Testis (tissue), 3 donors: ENCODE measurements around the gene HIP1. TPM values are rescaled to one million over a fixed set of nuclear protein-coding genes. Genes with fewer than 3 reads are reported as not detected.

Experiments
- DNase-seq: peaks from one replicate; pipeline ENCODE4 v3.0.0-alpha.2; 2019
- H3K27ac ChIP-seq, 2 donors: fragments of 200-600 bp; sonication (generic); one replicate each; pipeline ENCODE4 v1.5.1; 2019
- H3K27me3 ChIP-seq: fragments of 200-600 bp; sonication (generic); one replicate; pipeline ENCODE4 v1.5.1; 2019
- H3K36me3 ChIP-seq: fragments of 200-600 bp; sonication (generic); one replicate; pipeline ENCODE4 v1.5.1; 2017; ENCODE audit warnings: low read depth; ENCODE audit errors: missing control alignments
- H3K4me1 ChIP-seq: fragments of 200-600 bp; sonication (generic); one replicate; pipeline ENCODE4 v1.5.1; 2019
- H3K4me3 ChIP-seq, 2 donors: fragments of 200-600 bp; sonication (generic); one replicate each; pipeline ENCODE4 v1.5.1; 2017 to 2019
- H3K9me3 ChIP-seq: fragments of 200-600 bp; sonication (generic); one replicate; pipeline ENCODE4 v1.5.1; 2017
- CTCF ChIP-seq, 3 experiments: fragments of 450-650 bp in 2 of 3; fragments of 200-600 bp in 1 of 3; sonication (generic) in 1 of 3; IDR thresholded peaks; one replicate each; pipeline ENCODE4 v1.5.1; 2016 to 2019; ENCODE audit warnings: antibody characterized with exemption in 3 of 3, mild to moderate bottlenecking in 2 of 3, moderate library complexity in 1 of 3
- POLR2A ChIP-seq: fragments of 450-650 bp; IDR thresholded peaks from one replicate; pipeline ENCODE4 v1.6.1; 2017; ENCODE audit warnings: antibody characterized with exemption, mild to moderate bottlenecking, moderate library complexity
- WGBS, 2 donors: methylation state at CpG; one replicate each; pipeline ENCODE4 v1.1.5; 2018; 5-methylcytosine and 5-hydroxymethylcytosine counted together
- intact Hi-C: fragments of 100-400 bp; cut with DNase I; formaldehyde crosslinking; loops from one replicate; pipeline ENCODE4 v1.15.1; 2023; ENCODE audit warnings: low total_unique reads
- polyA plus RNA-seq: library from polyadenylated mRNA; stranded (reverse); fragments of 350-450 nt; fragmentation: Illumina TruSeq; extraction: RNeasy Lipid Tissue Mini Kit (QIAGEN cat#74804); gene quantifications from one replicate; pipeline ENCODE4 v1.2.3, GENCODE V29; 2014; ENCODE audit warnings: low read depth, low replicate concordance; ENCODE audit not compliant: insufficient read depth
- total RNA-seq, 2 donors: library from RNA; depleted of rRNA; stranded (reverse); fragments of >200 nt; gene quantifications; one replicate each; pipeline ENCODE4 v1.2.3, GENCODE V29; 2016

The HIP1 gene
- total and polyA plus RNA-seq, 3 donors from 2014 or later: 43.5 to 85.4 (median 68.0) TPM

- WGBS, 2 donors: 93 to 98% methylated on average over 10 to 12 of the region's 12 CpGs
- Histone ChIP-seq H3K4me3 (no peak overlapping the region), H3K27ac (no peak overlapping the region), H3K36me3 (no peaks in the 10 kb centered on the region), H3K27me3 (no peaks in the 10 kb centered on the region), H3K4me1 (no peaks in the 10 kb centered on the region), H3K9me3 (no peaks in the 10 kb centered on the region)
- no peak for DNase-seq
- no peak for TF ChIP-seq POLR2A
- no peak for TF ChIP-seq CTCF (IDR thresholded peaks at IDR 0.05)
- intact Hi-C loops: no loop called here
Observed at GRCh38 chr7:75567948-75568595, 170.7 kb downstream of the HIP1 start.

GRCh38 chr7:75565132-75565837 is 173.5 kb downstream of the HIP1 start:
- TF ChIP-seq CTCF (IDR thresholded peaks at IDR 0.05): no peak
- no peak for TF ChIP-seq POLR2A
- Histone ChIP-seq H3K9me3 (no peaks in the 10 kb centered on the region), H3K4me3 (no peak overlapping the region), H3K4me1 (no peaks in the 10 kb centered on the region), H3K36me3 (no peaks in the 10 kb centered on the region), H3K27me3 (no peaks in the 10 kb centered on the region), H3K27ac (peak overlapping the region in 1 of 2 donors; percentile 36)
- DNase-seq: peak; percentile 40
- 53 to 56% methylated on average over 6 of the region's 6 CpGs for WGBS, 2 donors
- intact Hi-C loops: no loop called here

GRCh38 chr7:75563171-75563570 is 175.6 kb downstream of the HIP1 start:
- TF ChIP-seq CTCF (IDR thresholded peaks at IDR 0.05) (no peak), POLR2A (no peak)
- Histone ChIP-seq H3K36me3 (no peaks in the 10 kb centered on the region), H3K27me3 (no peaks in the 10 kb centered on the region), H3K27ac (no peak overlapping the region), H3K9me3 (no peaks in the 10 kb centered on the region), H3K4me3 (no peak overlapping the region), H3K4me1 (no peaks in the 10 kb centered on the region)
- no peak for DNase-seq
- intact Hi-C loops: no loop called here
- WGBS, 2 donors: 88 to 98% methylated on average over 1 to 3 of the region's 3 CpGs

GRCh38 chr7:75559976-75560365 is 178.8 kb downstream of the HIP1 start:
- Histone ChIP-seq H3K27me3 (no peaks in the 10 kb centered on the region), H3K27ac (no peak overlapping the region), H3K4me1 (no peaks in the 10 kb centered on the region), H3K9me3 (no peaks in the 10 kb centered on the region), H3K36me3 (no peaks in the 10 kb centered on the region), H3K4me3 (no peak overlapping the region)
- DNase-seq: no peak
- TF ChIP-seq CTCF (IDR thresholded peaks at IDR 0.05) (no peak), POLR2A (no peak)
- 86 to 94% methylated on average over 4 to 6 of the region's 6 CpGs for WGBS, 2 donors
- intact Hi-C loops: no loop called here
